Measurements from ENCODE around the gene CHST14.

Gene CHST14

GRCh38 chr15:40445421-40445922 lies 25.3 kb upstream of the CHST14 start:
- Histone ChIP-seq H4K20me1 (ENCODE audit: insufficient read depth, low read length) (peaks cover 7% of the 10 kb centered on the region; the same call in 1 of the 2 replicates), H3K4me3 (ENCODE audit: low read depth, low read length, poor library complexity, severe bottlenecking) (no peak overlapping the region), H3K9me3 (ENCODE audit: low read length) (no peaks in the 10 kb centered on the region), H3K27me3 (ENCODE audit: insufficient read depth, low read length) (peaks cover 5% of the 10 kb centered on the region; the same call in 1 of the 2 replicates), H3K4me2 (ENCODE audit: low read length) (no peak overlapping the region), H3K79me2 (ENCODE audit: insufficient read depth, low read length) (no peaks in the 10 kb centered on the region; the same call in 1 of the 2 replicates), H3K27ac (ENCODE audit: low read depth, low read length, poor library complexity, severe bottlenecking) (no peak overlapping the region), H2AFZ (ENCODE audit: low read length) (no peak overlapping the region), H3K36me3 (ENCODE audit: insufficient read depth, low read length) (no peaks in the 10 kb centered on the region; the same call in 1 of the 2 replicates), H3K4me1 (ENCODE audit: insufficient read depth, low read length, severe bottlenecking) (peaks cover 11% of the 10 kb centered on the region), H3K9ac (ENCODE audit: low read length) (no peak overlapping the region), H3K9me2 (ENCODE audit: low read depth, low read length) (no peaks in the 10 kb centered on the region), H3F3A (ENCODE audit: insufficient read depth, low read length) (no peaks in the 10 kb centered on the region)
- TF ChIP-seq CTCF (IDR thresholded peaks at IDR 0.05; ENCODE audit: low read length) (no peak), EZH2 (IDR thresholded peaks at IDR 0.05; ENCODE audit: borderline replicate concordance, low read length) (no peak)

- no peaks in the 10 kb centered on the region; the same call in 1 of the 2 replicates for H3K79me2 ChIP-seq (ENCODE audit: insufficient read depth, low read length)
- no peaks in the 10 kb centered on the region for H3F3A ChIP-seq (ENCODE audit: insufficient read depth, low read length)
- H3K27ac ChIP-seq (ENCODE audit: low read depth, low read length, poor library complexity, severe bottlenecking) = no peak overlapping the region
- peaks cover 10% of the 10 kb centered on the region for H3K4me1 ChIP-seq (ENCODE audit: insufficient read depth, low read length, severe bottlenecking)
- H3K9ac ChIP-seq (ENCODE audit: low read length) = no peak overlapping the region
- H4K20me1 ChIP-seq (ENCODE audit: insufficient read depth, low read length) = peaks cover 7% of the 10 kb centered on the region; the same call in 1 of the 2 replicates
- H3K4me2 ChIP-seq (ENCODE audit: low read length) = no peak overlapping the region
- no peak overlapping the region for H2AFZ ChIP-seq (ENCODE audit: low read length)
- no peak overlapping the region for H3K4me3 ChIP-seq (ENCODE audit: low read depth, low read length, poor library complexity, severe bottlenecking)
- H3K9me2 ChIP-seq (ENCODE audit: low read depth, low read length) = no peaks in the 10 kb centered on the region
- no peak for TF ChIP-seq CTCF (IDR thresholded peaks at IDR 0.05; ENCODE audit: low read length)
- TF ChIP-seq EZH2 (IDR thresholded peaks at IDR 0.05; ENCODE audit: borderline replicate concordance, low read length) = no peak
- H3K9me3 ChIP-seq (ENCODE audit: low read length) = no peaks in the 10 kb centered on the region
- no peaks in the 10 kb centered on the region; the same call in 1 of the 2 replicates for H3K36me3 ChIP-seq (ENCODE audit: insufficient read depth, low read length)
- H3K27me3 ChIP-seq (ENCODE audit: insufficient read depth, low read length) = peaks cover 5% of the 10 kb centered on the region; the same call in 1 of the 2 replicates
These were observed 24.6 kb upstream of the CHST14 start for GRCh38 chr15:40446144-40446543.

- H3K4me2 ChIP-seq (ENCODE audit: low read length) = no peak overlapping the region
- H3K27ac ChIP-seq (ENCODE audit: low read depth, low read length, poor library complexity, severe bottlenecking) = no peak overlapping the region
- H3K9me2 ChIP-seq (ENCODE audit: low read depth, low read length) = no peaks in the 10 kb centered on the region
- no peak overlapping the region for H3K9ac ChIP-seq (ENCODE audit: low read length)
- H2AFZ ChIP-seq (ENCODE audit: low read length) = no peak overlapping the region
- H3K9me3 ChIP-seq (ENCODE audit: low read length) = no peaks in the 10 kb centered on the region
- TF ChIP-seq EZH2 (IDR thresholded peaks at IDR 0.05; ENCODE audit: borderline replicate concordance, low read length) = no peak
- TF ChIP-seq CTCF (IDR thresholded peaks at IDR 0.05; ENCODE audit: low read length) = no peak
- peaks cover 15% of the 10 kb centered on the region for H3K4me1 ChIP-seq (ENCODE audit: insufficient read depth, low read length, severe bottlenecking)
- H3K36me3 ChIP-seq (ENCODE audit: insufficient read depth, low read length) = no peaks in the 10 kb centered on the region; the same call in 1 of the 2 replicates
- H4K20me1 ChIP-seq (ENCODE audit: insufficient read depth, low read length) = peaks cover 4% of the 10 kb centered on the region; the same call in 1 of the 2 replicates
- H3F3A ChIP-seq (ENCODE audit: insufficient read depth, low read length) = no peaks in the 10 kb centered on the region
- H3K4me3 ChIP-seq (ENCODE audit: low read depth, low read length, poor library complexity, severe bottlenecking) = no peak overlapping the region
- no peaks in the 10 kb centered on the region; the same call in 1 of the 2 replicates for H3K79me2 ChIP-seq (ENCODE audit: insufficient read depth, low read length)
- H3K27me3 ChIP-seq (ENCODE audit: insufficient read depth, low read length) = no peaks in the 10 kb centered on the region; the same call in 1 of the 2 replicates
These were observed 22.4 kb upstream of the CHST14 start for GRCh38 chr15:40448354-40448753.
